ENCODE measurements around the gene EFCAB6. TPM values are rescaled to one million over a fixed set of nuclear protein-coding genes. Genes with fewer than 3 reads are reported as not detected.

The EFCAB6 gene
- total and polyA plus RNA-seq, 5 experiments from 2014 or later = 0.14 to 1.7 (median 0.58) TPM; not detected in 2

GRCh38 chr22:43845981-43846380, 33.9 kb upstream of the EFCAB6 start:
- POLR2A ChIA-PET = no interaction called here
- DNase-seq = peak in 1 of 10 donors; percentile 22
- ATAC-seq = no peak
- Mint-ChIP-seq H3K27ac (peak overlapping the region in 2 of 10 donors; percentile 18 to 68), H3K4me1 (peaks cover 0 to 2% (median 0%) of the 10 kb centered on the region in 4 donors), H3K27me3 (peaks cover 1 to 32% (median 10%) of the 10 kb centered on the region in 5 donors), H3K36me3 (no peaks in the 10 kb centered on the region), H3K9me3 (peaks cover 0 to 2% (median 0%) of the 10 kb centered on the region in 9 donors), H3K4me3 (no peak overlapping the region)

- Mint-ChIP-seq H3K4me1 (peaks cover 0 to 2% (median 0%) of the 10 kb centered on the region in 4 donors), H3K4me3 (no peak overlapping the region), H3K27ac (no peak overlapping the region), H3K27me3 (peaks cover 0 to 22% (median 8%) of the 10 kb centered on the region in 5 donors), H3K36me3 (no peaks in the 10 kb centered on the region), H3K9me3 (peaks cover 0 to 2% (median 0%) of the 10 kb centered on the region in 9 donors)
- DNase-seq (peak in 1 of 10 donors; percentile 38), ATAC-seq (no peak)
- POLR2A ChIA-PET = no interaction called here
Observed at GRCh38 chr22:43844560-43845545, 32.7 kb upstream of the EFCAB6 start.

- peaks cover 0 to 2% (median 0%) of the 10 kb centered on the region in 9 donors for H3K9me3 Mint-ChIP-seq
- H3K36me3 Mint-ChIP-seq = no peaks in the 10 kb centered on the region
- H3K4me1 Mint-ChIP-seq = peaks cover 0 to 2% (median 0%) of the 10 kb centered on the region in 4 donors
- ATAC-seq = no peak
- POLR2A ChIA-PET = no interaction called here
- no peak overlapping the region for H3K27ac Mint-ChIP-seq
- H3K4me3 Mint-ChIP-seq = no peak overlapping the region
- DNase-seq = peak in 1 of 10 donors; percentile 35
- H3K27me3 Mint-ChIP-seq = peaks cover 0 to 22% (median 6%) of the 10 kb centered on the region in 5 donors
Observed at GRCh38 chr22:43843783-43844530, 31.9 kb upstream of the EFCAB6 start.

- Mint-ChIP-seq H3K4me3 (no peak overlapping the region), H3K36me3 (no peaks in the 10 kb centered on the region), H3K9me3 (peaks cover 0 to 2% (median 0%) of the 10 kb centered on the region in 9 donors), H3K4me1 (peaks cover 0 to 2% (median 0%) of the 10 kb centered on the region in 4 donors), H3K27ac (no peak overlapping the region), H3K27me3 (peaks cover 0 to 17% (median 4%) of the 10 kb centered on the region in 5 donors)
- DNase-seq (peak in 1 of 10 donors; percentile 54), ATAC-seq (no peak)
- POLR2A ChIA-PET = no interaction called here
Observed at GRCh38 chr22:43841742-43842141, 29.6 kb upstream of the EFCAB6 start.

- DNase-seq (peak in 1 of 10 donors; percentile 40), ATAC-seq (no peak)
- Mint-ChIP-seq H3K9me3 (no peaks in the 10 kb centered on the region), H3K4me3 (no peak overlapping the region), H3K36me3 (no peaks in the 10 kb centered on the region), H3K27me3 (peaks cover 0 to 10% (median 4%) of the 10 kb centered on the region in 5 donors), H3K4me1 (peaks cover 0 to 2% (median 0%) of the 10 kb centered on the region in 4 donors), H3K27ac (no peak overlapping the region)
- POLR2A ChIA-PET = interaction anchor here (0.7 kb wide), 1 partner anchor 1447 kb away, joined by 3 read pairs; no protein-coding TSS in a partner anchor
Observed at GRCh38 chr22:43840851-43841250, 28.7 kb upstream of the EFCAB6 start.

GRCh38 chr22:43840431-43840830, 28.3 kb upstream of the EFCAB6 start:
- H3K27ac Mint-ChIP-seq = peak overlapping the region in 1 of 10 donors; percentile 59
- POLR2A ChIA-PET = interaction anchor here (0.7 kb wide), 1 partner anchor 1447 kb away, joined by 3 read pairs; no protein-coding TSS in a partner anchor

GRCh38 chr22:43839781-43840180, 27.7 kb upstream of the EFCAB6 start:
- Mint-ChIP-seq H3K9me3 (no peaks in the 10 kb centered on the region), H3K36me3 (no peaks in the 10 kb centered on the region), H3K27me3 (peaks cover 0 to 12% (median 9%) of the 10 kb centered on the region in 5 donors), H3K27ac (no peak overlapping the region), H3K4me3 (no peak overlapping the region), H3K4me1 (no peaks in the 10 kb centered on the region)
- POLR2A ChIA-PET = no interaction called here
- no peak for ATAC-seq
- DNase-seq = no peak

More at GRCh38 chr22:43840431-43840830, 28.3 kb upstream of the EFCAB6 start:
- Mint-ChIP-seq H3K4me1 (peaks cover 0 to under 1% (median 0%) of the 10 kb centered on the region in 4 donors), H3K4me3 (no peak overlapping the region), H3K36me3 (no peaks in the 10 kb centered on the region), H3K9me3 (no peaks in the 10 kb centered on the region), H3K27me3 (peaks cover 0 to 10% (median 6%) of the 10 kb centered on the region in 5 donors)
- DNase-seq (peak in 1 of 10 donors; percentile 3), ATAC-seq (no peak)

- H3K27me3 Mint-ChIP-seq = peaks cover 0 to 12% (median 9%) of the 10 kb centered on the region in 5 donors
- ATAC-seq = no peak
- no peaks in the 10 kb centered on the region for H3K9me3 Mint-ChIP-seq
- DNase-seq = no peak
- H3K36me3 Mint-ChIP-seq = no peaks in the 10 kb centered on the region
- POLR2A ChIA-PET = no interaction called here
- no peak overlapping the region for H3K27ac Mint-ChIP-seq
- no peak overlapping the region for H3K4me3 Mint-ChIP-seq
- no peaks in the 10 kb centered on the region for H3K4me1 Mint-ChIP-seq
Observed at GRCh38 chr22:43838571-43839307, 26.6 kb upstream of the EFCAB6 start.

GRCh38 chr22:43838161-43838560, 26.1 kb upstream of the EFCAB6 start:
- no peak for ATAC-seq
- Mint-ChIP-seq H3K27ac (no peak overlapping the region), H3K36me3 (no peaks in the 10 kb centered on the region), H3K4me3 (no peak overlapping the region), H3K9me3 (no peaks in the 10 kb centered on the region), H3K27me3 (peaks cover 0 to 12% (median 9%) of the 10 kb centered on the region in 5 donors), H3K4me1 (no peaks in the 10 kb centered on the region)
- no peak for DNase-seq
- POLR2A ChIA-PET = no interaction called here

- POLR2A ChIA-PET = no interaction called here
- no peak overlapping the region for H3K27ac Mint-ChIP-seq
Observed at GRCh38 chr22:43837666-43838065, 25.6 kb upstream of the EFCAB6 start.

GRCh38 chr22:43835736-43836135, 23.6 kb upstream of the EFCAB6 start:
- no peak for DNase-seq
- Mint-ChIP-seq H3K27me3 (peaks cover 0 to 12% (median 9%) of the 10 kb centered on the region in 5 donors), H3K4me1 (no peaks in the 10 kb centered on the region), H3K9me3 (no peaks in the 10 kb centered on the region), H3K27ac (no peak overlapping the region), H3K4me3 (no peak overlapping the region), H3K36me3 (no peaks in the 10 kb centered on the region)
- no peak for ATAC-seq
- POLR2A ChIA-PET = no interaction called here

More at GRCh38 chr22:43837666-43838065, 25.6 kb upstream of the EFCAB6 start:
- no peak for DNase-seq
- ATAC-seq = no peak
- no peaks in the 10 kb centered on the region for H3K36me3 Mint-ChIP-seq
- H3K9me3 Mint-ChIP-seq = no peaks in the 10 kb centered on the region
- no peaks in the 10 kb centered on the region for H3K4me1 Mint-ChIP-seq
- peaks cover 0 to 12% (median 9%) of the 10 kb centered on the region in 5 donors for H3K27me3 Mint-ChIP-seq
- no peak overlapping the region for H3K4me3 Mint-ChIP-seq

- DNase-seq (no peak), ATAC-seq (no peak)
- H3K9me3 Mint-ChIP-seq = no peaks in the 10 kb centered on the region
- peaks cover 0 to 12% (median 9%) of the 10 kb centered on the region in 5 donors for H3K27me3 Mint-ChIP-seq
- H3K4me3 Mint-ChIP-seq = no peak overlapping the region
- POLR2A ChIA-PET = no interaction called here
- H3K4me1 Mint-ChIP-seq = no peaks in the 10 kb centered on the region
- no peaks in the 10 kb centered on the region for H3K36me3 Mint-ChIP-seq
- no peak overlapping the region for H3K27ac Mint-ChIP-seq
Observed at GRCh38 chr22:43835166-43835565, 23.1 kb upstream of the EFCAB6 start.
